HepG2 (cell line): Measurements from ENCODE around the gene PANK4.

Source experiments
- CHD2 ChIP-seq: IDR thresholded peaks from 2 replicates; pipeline ENCODE4 v1.6.1; 2011; ENCODE audit warnings: low read depth, low read length, improper control_type of control experiment
- CTCF ChIP-seq: sonication (generic); formaldehyde crosslinking; IDR thresholded peaks from 2 replicates; pipeline ENCODE4 v1.5.0; 2020; ENCODE audit warnings: mild to moderate bottlenecking, missing genetic modification reagents, moderate library complexity
- PCBP1 ChIP-seq: fragments of 200-400 bp; formaldehyde crosslinking; IDR thresholded peaks from 2 replicates; pipeline ENCODE4 v1.6.1; 2017; ENCODE audit warnings: mild to moderate bottlenecking, low read depth, low read length, borderline replicate concordance
- POLR2A ChIP-seq, 2 experiments: IDR thresholded peaks; 2 replicates each; pipeline ENCODE4 v1.6.1; 2011; ENCODE audit warnings: low read depth in 2 of 2, low read length in 2 of 2, mild to moderate bottlenecking in 1 of 2, moderate library complexity in 1 of 2; ENCODE audit not compliant: insufficient read depth in 1 of 2
- TAF1 ChIP-seq: sonication (generic); formaldehyde crosslinking; IDR thresholded peaks from 2 replicates; pipeline ENCODE4 v1.4.0; 2020; ENCODE audit warnings: missing genetic modification reagents
- ZNF501 ChIP-seq: sonication (generic); formaldehyde crosslinking; IDR thresholded peaks from 2 replicates; pipeline ENCODE4 v1.5.1; 2020; ENCODE audit warnings: mild to moderate bottlenecking, moderate library complexity, missing genetic modification reagents
- ZNF660 ChIP-seq: sonication (generic); formaldehyde crosslinking; IDR thresholded peaks from 2 replicates; pipeline ENCODE4 v1.5.1; 2020; ENCODE audit warnings: mild to moderate bottlenecking, low read depth, missing genetic modification reagents, borderline replicate concordance
- TF ChIP-seq, protein P1 (sequence below): IDR thresholded peaks from 2 replicates; pipeline ENCODE4 v1.6.1; 2016; ENCODE audit warnings: missing compliant biosample characterization, missing genetic modification reagents, borderline replicate concordance
- TF ChIP-seq, protein P2 (sequence below): sonication (generic); formaldehyde crosslinking; IDR thresholded peaks from 2 replicates; pipeline ENCODE4 v1.4.0; 2020; ENCODE audit warnings: missing genetic modification reagents, borderline replicate concordance

DNA sequence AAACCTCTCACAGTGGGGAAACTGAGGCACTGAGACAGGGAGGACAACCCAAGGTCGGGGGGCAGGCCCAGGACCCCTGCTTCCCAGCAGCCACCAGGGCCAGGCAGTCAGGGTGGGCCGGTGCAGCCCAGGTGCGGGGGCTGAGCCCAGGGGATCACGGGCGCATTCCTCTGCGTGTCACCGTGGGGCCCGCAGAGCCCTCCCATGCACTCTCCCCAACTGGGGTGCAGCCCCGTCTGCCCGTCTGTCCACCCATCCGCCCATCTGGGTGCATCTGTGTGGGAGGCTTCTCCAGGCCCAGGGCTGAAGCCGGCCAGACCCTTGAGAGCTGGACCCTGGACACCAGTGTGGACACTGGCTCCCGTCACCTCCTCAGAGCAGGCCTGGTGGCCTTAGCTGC is 53.2 kb downstream of the PANK4 start:
- TF ChIP-seq ZNF501 (CRISPR knock-in tag) (no peak), ZNF660 (CRISPR knock-in tag) (no peak), POLR2A (IDR thresholded peaks at IDR 0.05; ENCODE audit: insufficient read depth in 1 of 2, low read depth in 2 of 2, low read length in 2 of 2) (no peak), TAF1 (no peak), CTCF (CRISPR knock-in tag) (no peak), CHD2 (no peak), PCBP1 (no peak)
- TF ChIP-seq, protein P1, sequence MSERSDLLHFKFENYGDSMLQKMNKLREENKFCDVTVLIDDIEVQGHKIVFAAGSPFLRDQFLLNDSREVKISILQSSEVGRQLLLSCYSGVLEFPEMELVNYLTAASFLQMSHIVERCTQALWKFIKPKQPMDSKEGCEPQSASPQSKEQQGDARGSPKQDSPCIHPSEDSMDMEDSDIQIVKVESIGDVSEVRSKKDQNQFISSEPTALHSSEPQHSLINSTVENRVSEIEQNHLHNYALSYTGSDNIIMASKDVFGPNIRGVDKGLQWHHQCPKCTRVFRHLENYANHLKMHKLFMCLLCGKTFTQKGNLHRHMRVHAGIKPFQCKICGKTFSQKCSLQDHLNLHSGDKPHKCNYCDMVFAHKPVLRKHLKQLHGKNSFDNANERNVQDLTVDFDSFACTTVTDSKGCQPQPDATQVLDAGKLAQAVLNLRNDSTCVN: no peak
- TF ChIP-seq, protein P2, sequence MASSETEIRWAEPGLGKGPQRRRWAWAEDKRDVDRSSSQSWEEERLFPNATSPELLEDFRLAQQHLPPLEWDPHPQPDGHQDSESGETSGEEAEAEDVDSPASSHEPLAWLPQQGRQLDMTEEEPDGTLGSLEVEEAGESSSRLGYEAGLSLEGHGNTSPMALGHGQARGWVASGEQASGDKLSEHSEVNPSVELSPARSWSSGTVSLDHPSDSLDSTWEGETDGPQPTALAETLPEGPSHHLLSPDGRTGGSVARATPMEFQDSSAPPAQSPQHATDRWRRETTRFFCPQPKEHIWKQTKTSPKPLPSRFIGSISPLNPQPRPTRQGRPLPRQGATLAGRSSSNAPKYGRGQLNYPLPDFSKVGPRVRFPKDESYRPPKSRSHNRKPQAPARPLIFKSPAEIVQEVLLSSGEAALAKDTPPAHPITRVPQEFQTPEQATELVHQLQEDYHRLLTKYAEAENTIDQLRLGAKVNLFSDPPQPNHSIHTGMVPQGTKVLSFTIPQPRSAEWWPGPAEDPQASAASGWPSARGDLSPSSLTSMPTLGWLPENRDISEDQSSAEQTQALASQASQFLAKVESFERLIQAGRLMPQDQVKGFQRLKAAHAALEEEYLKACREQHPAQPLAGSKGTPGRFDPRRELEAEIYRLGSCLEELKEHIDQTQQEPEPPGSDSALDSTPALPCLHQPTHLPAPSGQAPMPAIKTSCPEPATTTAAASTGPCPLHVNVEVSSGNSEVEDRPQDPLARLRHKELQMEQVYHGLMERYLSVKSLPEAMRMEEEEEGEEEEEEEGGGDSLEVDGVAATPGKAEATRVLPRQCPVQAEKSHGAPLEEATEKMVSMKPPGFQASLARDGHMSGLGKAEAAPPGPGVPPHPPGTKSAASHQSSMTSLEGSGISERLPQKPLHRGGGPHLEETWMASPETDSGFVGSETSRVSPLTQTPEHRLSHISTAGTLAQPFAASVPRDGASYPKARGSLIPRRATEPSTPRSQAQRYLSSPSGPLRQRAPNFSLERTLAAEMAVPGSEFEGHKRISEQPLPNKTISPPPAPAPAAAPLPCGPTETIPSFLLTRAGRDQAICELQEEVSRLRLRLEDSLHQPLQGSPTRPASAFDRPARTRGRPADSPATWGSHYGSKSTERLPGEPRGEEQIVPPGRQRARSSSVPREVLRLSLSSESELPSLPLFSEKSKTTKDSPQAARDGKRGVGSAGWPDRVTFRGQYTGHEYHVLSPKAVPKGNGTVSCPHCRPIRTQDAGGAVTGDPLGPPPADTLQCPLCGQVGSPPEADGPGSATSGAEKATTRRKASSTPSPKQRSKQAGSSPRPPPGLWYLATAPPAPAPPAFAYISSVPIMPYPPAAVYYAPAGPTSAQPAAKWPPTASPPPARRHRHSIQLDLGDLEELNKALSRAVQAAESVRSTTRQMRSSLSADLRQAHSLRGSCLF: no peak
